ENCODE measurements around the gene DISC1.

DISC1 gene

GRCh38 chr1:231970684-231971083, 344.1 kb downstream of the DISC1 start:
- no peak for DNase-seq

- DNase-seq, result no peak
Observed at GRCh38 chr1:231971397-231972110, 345.0 kb downstream of the DISC1 start.

DNA sequence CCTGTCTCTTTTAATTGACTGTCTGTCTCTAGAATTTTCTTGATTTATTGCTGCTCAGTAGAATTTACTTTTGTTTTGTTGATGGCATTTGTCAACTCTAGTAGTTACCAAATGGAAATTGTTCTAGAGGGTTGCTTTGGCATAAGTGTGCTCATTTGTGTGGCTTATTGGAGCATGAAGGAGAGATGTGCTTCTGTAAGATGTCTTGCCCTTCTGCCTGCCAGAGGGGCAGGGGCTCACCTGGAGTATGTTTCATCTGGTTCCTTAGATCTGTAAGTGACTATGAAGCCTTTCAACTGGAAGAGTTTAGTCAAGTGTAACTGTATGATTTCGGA, 345.5 kb downstream of the DISC1 start:
- DNase-seq, result no peak

DNA sequence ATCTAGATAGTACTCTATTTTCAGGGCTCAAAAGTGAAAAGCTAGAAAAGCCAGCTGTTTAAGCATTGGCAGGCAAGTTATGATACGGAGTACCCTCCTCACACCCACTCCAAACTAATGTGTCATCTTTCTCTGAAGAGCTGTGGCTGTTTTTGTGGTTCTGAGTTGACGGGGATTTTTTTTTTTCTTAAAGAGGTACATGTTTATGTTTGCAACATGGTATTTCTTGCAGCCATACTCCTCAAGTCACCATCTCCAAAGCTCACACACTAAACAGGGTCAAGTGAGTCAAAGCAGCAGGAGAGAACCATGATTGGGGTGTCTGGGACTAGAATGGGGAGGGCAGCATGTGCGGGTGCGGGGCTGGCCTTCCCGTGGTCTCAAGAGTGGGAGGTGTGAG, 347.2 kb downstream of the DISC1 start:
- no peak for DNase-seq

DNA sequence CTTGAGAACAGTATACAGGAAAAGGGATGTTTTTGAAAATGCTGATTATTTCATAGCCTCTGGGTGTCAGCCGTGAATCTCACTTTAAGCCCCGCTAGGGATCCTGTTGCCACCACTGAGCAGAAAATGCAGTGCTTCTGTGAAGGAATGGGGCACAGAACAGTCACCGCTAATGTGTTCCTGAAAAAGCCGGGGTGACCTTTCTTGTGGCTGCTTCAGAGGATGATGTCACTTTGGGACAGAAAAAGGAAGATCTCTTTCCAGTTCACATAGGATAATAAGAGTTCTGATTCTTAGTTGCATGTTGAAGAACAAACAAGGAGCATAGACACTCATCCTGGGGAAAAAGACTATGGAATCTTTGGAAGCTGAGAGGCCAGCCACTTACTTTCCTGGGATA, 349.6 kb downstream of the DISC1 start:
- no peak for DNase-seq

- no peak for DNase-seq
Observed at GRCh38 chr1:231981675-231982074, 355.1 kb downstream of the DISC1 start.

GRCh38 chr1:231982871-231983587, 356.4 kb downstream of the DISC1 start:
- no peak for DNase-seq

DNA sequence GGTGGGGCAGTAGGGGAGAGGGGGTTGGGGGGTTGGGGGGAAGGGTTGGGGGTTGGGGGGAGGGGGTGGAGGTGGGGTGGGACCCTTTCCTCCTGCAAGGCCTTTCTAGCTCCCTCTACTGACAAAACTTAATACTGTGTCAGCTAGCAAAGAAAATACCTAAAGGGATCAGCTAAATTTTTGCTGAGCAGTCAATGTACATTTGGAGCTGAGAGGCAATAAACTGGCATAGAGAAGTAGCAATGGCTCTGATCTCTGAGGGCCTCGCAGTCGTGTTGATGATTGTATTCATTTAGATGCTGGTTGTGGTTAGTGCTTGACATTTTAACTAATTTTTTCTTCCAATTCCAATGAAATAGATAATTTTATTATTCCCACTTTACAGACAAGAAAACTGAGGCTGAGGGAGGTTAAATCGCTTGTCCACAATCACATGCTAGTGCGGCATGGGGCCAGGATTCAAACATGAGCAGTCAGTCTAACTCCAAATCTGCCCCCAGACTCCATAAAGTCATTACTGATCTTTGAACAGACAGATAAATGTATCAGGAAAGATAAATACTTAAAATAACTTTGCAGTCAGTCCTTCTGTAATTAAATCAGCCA, 357.1 kb downstream of the DISC1 start:
- DNase-seq, result no peak

- no peak for DNase-seq
Observed at GRCh38 chr1:231985296-231986023, 358.9 kb downstream of the DISC1 start.

DNA sequence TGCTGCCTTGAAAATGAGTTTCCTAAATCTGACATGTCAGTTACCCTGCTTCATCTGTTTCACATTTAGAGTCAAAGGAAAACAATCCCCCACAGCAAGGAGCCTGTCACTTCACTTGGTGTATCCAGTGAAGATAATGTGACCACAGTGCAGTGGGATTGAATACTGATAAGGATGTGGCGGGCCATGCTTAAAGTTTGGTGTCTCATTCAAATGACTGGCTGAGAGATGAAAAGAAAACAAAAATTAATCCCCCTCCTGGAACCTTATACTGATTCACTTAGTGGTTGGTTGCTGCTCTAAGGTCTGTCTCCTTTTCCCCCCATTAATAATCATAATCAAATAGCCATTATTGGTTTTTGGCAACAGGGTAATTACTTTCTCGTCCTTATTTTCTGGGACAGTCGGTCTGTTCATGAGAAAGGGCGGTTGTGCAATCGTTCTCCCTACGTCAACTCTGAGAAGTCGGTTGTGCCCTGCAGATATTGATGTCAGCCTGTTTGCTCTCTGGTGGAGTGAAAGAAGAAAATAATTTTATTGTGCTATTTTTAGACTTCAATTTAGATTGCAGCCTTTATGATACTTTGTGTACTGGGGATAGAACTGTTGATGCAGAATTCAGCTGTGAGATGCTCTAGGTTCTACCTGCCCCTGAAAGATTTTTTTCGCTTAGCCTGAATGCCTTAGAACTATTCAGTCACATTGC, 360.2 kb downstream of the DISC1 start:
- no peak for DNase-seq

- DNase-seq, result no peak
Observed at GRCh38 chr1:231990388-231990787, 363.8 kb downstream of the DISC1 start.

DNA sequence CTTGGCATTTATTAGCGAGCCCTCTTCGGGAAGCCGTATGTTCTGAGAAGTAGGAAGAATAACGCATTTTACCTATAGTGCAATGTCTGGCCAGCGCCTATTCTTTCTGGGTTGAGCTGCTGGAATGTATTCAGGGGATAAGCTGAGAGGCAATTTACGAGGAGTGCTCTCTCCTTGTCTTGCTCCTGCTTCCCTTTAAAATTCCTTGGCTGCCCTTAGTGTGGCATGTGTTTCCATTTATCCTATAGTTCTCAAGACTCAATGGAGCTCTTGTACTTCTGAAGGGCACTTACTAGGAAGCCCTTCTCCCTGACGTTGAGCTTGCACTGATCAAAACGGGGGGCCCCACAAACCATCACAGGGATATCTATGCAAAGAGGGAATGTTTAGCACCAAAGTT, 364.6 kb downstream of the DISC1 start:
- no peak for DNase-seq

- DNase-seq, result no peak
Observed at GRCh38 chr1:231993968-231994455, 367.4 kb downstream of the DISC1 start.

- no peak for DNase-seq
Observed at GRCh38 chr1:231998791-231999190, 372.2 kb downstream of the DISC1 start.

- no peak for DNase-seq
Observed at GRCh38 chr1:232005300-232005699, 378.7 kb downstream of the DISC1 start.

GRCh38 chr1:232009741-232010140, 383.2 kb downstream of the DISC1 start:
- no peak for DNase-seq

- no peak for DNase-seq
Observed at GRCh38 chr1:232011961-232012360, 385.4 kb downstream of the DISC1 start.

DNA sequence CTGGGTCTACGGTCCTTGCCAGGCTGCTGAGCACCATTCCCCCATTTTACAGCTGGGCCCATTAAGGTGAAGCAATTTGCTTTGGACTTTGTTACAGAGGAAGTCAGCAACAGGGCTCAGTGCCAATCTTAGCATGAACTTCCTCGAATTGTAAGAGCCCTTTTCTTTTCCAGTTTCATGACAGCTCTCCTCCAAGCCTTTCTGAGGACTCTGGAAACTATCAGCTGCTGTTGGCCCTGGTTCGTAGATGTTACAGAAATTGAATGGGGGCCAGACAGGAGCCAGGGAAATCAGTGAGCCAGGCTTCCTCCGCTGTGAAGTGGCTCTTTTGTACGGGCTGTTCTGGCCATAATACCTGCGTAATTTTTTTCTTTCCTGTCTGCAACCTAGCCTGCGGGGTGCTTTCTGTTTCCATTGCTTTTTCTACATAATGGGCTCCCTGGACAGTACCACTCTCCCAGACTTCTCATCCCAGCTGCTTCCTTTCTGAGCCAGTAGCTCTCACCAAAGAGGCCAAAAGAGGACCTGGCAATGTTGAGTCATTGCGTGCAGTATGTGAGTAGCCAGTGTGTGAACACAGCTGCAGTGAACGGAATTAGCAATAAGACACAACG, 386.3 kb downstream of the DISC1 start:
- DNase-seq, result peak; percentile 78

GRCh38 chr1:232014941-232015340, 388.4 kb downstream of the DISC1 start:
- no peak for DNase-seq

GRCh38 chr1:232016616-232017015, 390.0 kb downstream of the DISC1 start:
- DNase-seq, result no peak

- DNase-seq, result no peak
Observed at GRCh38 chr1:232017057-232017456, 390.5 kb downstream of the DISC1 start.

GRCh38 chr1:232017759-232018158, 391.2 kb downstream of the DISC1 start:
- no peak for DNase-seq

All from NCI-H774 (cell line).